Measurements from ENCODE around the gene CT47C1. TPM values are rescaled to one million over a fixed set of nuclear protein-coding genes. Genes with fewer than 3 reads are reported as not detected.

CT47C1 gene
- total RNA-seq, 2 experiments from 2014 or later, result not detected

Other genes with a start within 250 kb of the CT47C1 start
- not detected for gene ZCCHC12, start 249.2 kb upstream of the CT47C1 start, total RNA-seq
- under 1 TPM; 0.23 to 0.26 TPM for gene LONRF3, start 98.4 kb upstream of the CT47C1 start, total RNA-seq
- gene KIAA1210, start 54.8 kb downstream of the CT47C1 start, total RNA-seq, result not detected
- gene PGRMC1, start 163.3 kb downstream of the CT47C1 start, total RNA-seq, result 10 to 100 TPM; 28.7 to 30.3 TPM

Data from activated CD8-positive, alpha-beta T cell treated with anti-CD3 and anti-CD28 coated beads, Interleukin-2, amount 10 ng/mL, durations not matched to agents 7 days and 5 days (primary cell).